ENCODE measurements around the gene EHMT1. TPM values are rescaled to one million over a fixed set of nuclear protein-coding genes. Genes with fewer than 3 reads are reported as not detected.

The EHMT1 gene
- total RNA-seq, 1 experiment from 2014 or later, result 112 TPM

- Histone ChIP-seq H2BK5ac (ENCODE audit: insufficient read length, low read length) (no peak overlapping the region), H3K79me2 (ENCODE audit: insufficient read depth, low read length) (no peaks in the 10 kb centered on the region), H2BK120ac (ENCODE audit: low read depth, low read length, poor library complexity, severe bottlenecking) (no peak overlapping the region), H3T11ph (ENCODE audit: low read length) (no peak overlapping the region), H3K9me3 (ENCODE audit: control insufficient read depth, low read depth, low read length) (no peaks in the 10 kb centered on the region), H4K8ac (replicated peaks; ENCODE audit: insufficient read length, low read depth, low read length) (no peak overlapping the region), H2BK20ac (ENCODE audit: low read depth, low read length, poor library complexity, severe bottlenecking) (no peak overlapping the region), H3K18ac (ENCODE audit: insufficient read length, low read depth, low read length) (no peak overlapping the region), H3K56ac (ENCODE audit: insufficient read length, low read depth, low read length) (no peak overlapping the region), H3K23me2 (ENCODE audit: insufficient read length, low read depth, low read length, poor library complexity, severe bottlenecking) (no peaks in the 10 kb centered on the region), H3K27me3 (ENCODE audit: insufficient read depth, low read length) (no peaks in the 10 kb centered on the region), H3K4me2 (ENCODE audit: insufficient read depth, insufficient read length, low read length) (no peak overlapping the region), H4K91ac (ENCODE audit: insufficient read length, low read depth, low read length) (no peak overlapping the region), H3K14ac (ENCODE audit: insufficient read depth, low read length) (no peak overlapping the region), H3K4me1 (ENCODE audit: insufficient read depth, low read length) (no peaks in the 10 kb centered on the region), H3K23ac (ENCODE audit: insufficient read length, low read depth, low read length) (no peak overlapping the region), H3K9ac (ENCODE audit: extremely low read depth, insufficient read length, low read length) (no peak overlapping the region), H4K20me1 (ENCODE audit: control insufficient read depth, insufficient read depth, insufficient read length) (no peaks in the 10 kb centered on the region), H3K27ac (ENCODE audit: insufficient read length, low read depth, low read length) (no peak overlapping the region), H2BK15ac (ENCODE audit: low read depth, low read length) (no peak overlapping the region), H2AFZ (ENCODE audit: low read length) (no peak overlapping the region), H4K5ac (ENCODE audit: insufficient read length, low read depth, low read length) (no peak overlapping the region), H3K79me1 (ENCODE audit: insufficient read depth, low read depth, low read length, poor library complexity, severe bottlenecking) (no peaks in the 10 kb centered on the region), H2AK5ac (ENCODE audit: insufficient read length, low read length) (no peak overlapping the region), H3K4ac (ENCODE audit: low read depth, low read length) (no peak overlapping the region), H2BK12ac (ENCODE audit: insufficient read length, low read depth, low read length) (no peak overlapping the region)
- no CpG with 5 or more reads among the region's 21 CpGs for WGBS (ENCODE audit: extremely low coverage, insufficient read length, low lambda C conversion rate)
- H3K36me3 Mint-ChIP-seq (ENCODE audit: insufficient read depth in 1 of 3, low read depth in 3 of 3), result peaks cover 47 to 79% (median 78%) of the 10 kb centered on the region in 3 experiments; a peak in 6 of 7 replicates
- DNase-seq, result no peak
- no peaks in the 10 kb centered on the region; a peak in 1 of 5 replicates for H3K9me3 Mint-ChIP-seq
- H3K27ac Mint-ChIP-seq, result peak overlapping the region; percentile 29 to 89 (median 55); a peak in 6 of 7 replicates
- peaks cover 11 to 13% of the 10 kb centered on the region in 2 experiments for H3K4me1 Mint-ChIP-seq
- H3K27me3 Mint-ChIP-seq (ENCODE audit: low read depth), result no peaks in the 10 kb centered on the region; the same call in 1 of the 2 replicates
- TF ChIP-seq, protein P1, sequence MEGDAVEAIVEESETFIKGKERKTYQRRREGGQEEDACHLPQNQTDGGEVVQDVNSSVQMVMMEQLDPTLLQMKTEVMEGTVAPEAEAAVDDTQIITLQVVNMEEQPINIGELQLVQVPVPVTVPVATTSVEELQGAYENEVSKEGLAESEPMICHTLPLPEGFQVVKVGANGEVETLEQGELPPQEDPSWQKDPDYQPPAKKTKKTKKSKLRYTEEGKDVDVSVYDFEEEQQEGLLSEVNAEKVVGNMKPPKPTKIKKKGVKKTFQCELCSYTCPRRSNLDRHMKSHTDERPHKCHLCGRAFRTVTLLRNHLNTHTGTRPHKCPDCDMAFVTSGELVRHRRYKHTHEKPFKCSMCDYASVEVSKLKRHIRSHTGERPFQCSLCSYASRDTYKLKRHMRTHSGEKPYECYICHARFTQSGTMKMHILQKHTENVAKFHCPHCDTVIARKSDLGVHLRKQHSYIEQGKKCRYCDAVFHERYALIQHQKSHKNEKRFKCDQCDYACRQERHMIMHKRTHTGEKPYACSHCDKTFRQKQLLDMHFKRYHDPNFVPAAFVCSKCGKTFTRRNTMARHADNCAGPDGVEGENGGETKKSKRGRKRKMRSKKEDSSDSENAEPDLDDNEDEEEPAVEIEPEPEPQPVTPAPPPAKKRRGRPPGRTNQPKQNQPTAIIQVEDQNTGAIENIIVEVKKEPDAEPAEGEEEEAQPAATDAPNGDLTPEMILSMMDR (conservative IDR thresholded peaks at IDR 0.05), result no peak
- no peak overlapping the region for H3K4me3 Mint-ChIP-seq
These were observed 143.7 kb downstream of the EHMT1 start for GRCh38 chr9:137762414-137763061.

Measured in H9 (cell line).